GM18907 (cell line): ENCODE data around the gene N4BP2.

Experiments used
- ATAC-seq: cut with Tn5 transposase; IDR thresholded peaks from one replicate; pipeline ENCODE4 v1.9.1; 2021; ENCODE audit warnings: mild to moderate bottlenecking, moderate library complexity; ENCODE audit not compliant: unreplicated experiment

N4BP2 gene

GRCh38 chr4:40205259-40206198 lies 148.9 kb downstream of the N4BP2 start:
- peak; percentile 69 for ATAC-seq

GRCh38 chr4:40206426-40206825 lies 149.8 kb downstream of the N4BP2 start:
- no peak for ATAC-seq
